H1 (cell line): ENCODE measurements around the gene ATPAF1. TPM values are rescaled to one million over a fixed set of nuclear protein-coding genes. Genes with fewer than 3 reads are reported as not detected.

ENCODE experiments used
- ASH2L ChIP-seq: fragments of 200-600, 300-600 bp; sonication (generic); IDR thresholded peaks from one replicate; pipeline ENCODE4 v1.7.1; 2017; ENCODE audit warnings: low read length
- ATF2 ChIP-seq: IDR thresholded peaks from 2 replicates; pipeline ENCODE4 v1.6.1; 2012; ENCODE audit warnings: low read length, inconsistent platforms
- CEBPB ChIP-seq: IDR thresholded peaks from 2 replicates; pipeline ENCODE4 v1.6.1; 2012; ENCODE audit warnings: low read depth, low read length
- CHD1 ChIP-seq: IDR thresholded peaks from 2 replicates; pipeline ENCODE4 v1.6.1; 2012; ENCODE audit warnings: low read depth, low read length, improper control_type of control experiment
- E2F6 ChIP-seq: IDR thresholded peaks from 2 replicates; pipeline ENCODE4 v1.6.1; 2012; ENCODE audit warnings: inconsistent platforms
- GABPA ChIP-seq: IDR thresholded peaks from 2 replicates; pipeline ENCODE4 v1.6.1; 2011; ENCODE audit warnings: mild to moderate bottlenecking, low read length, moderate library complexity, borderline replicate concordance; ENCODE audit not compliant: insufficient read depth
- HDAC2 ChIP-seq, 2 experiments: fragments of 300-600 bp in 1 of 2; sonication (generic) in 1 of 2; IDR thresholded peaks; 2 replicates each; pipeline ENCODE4 v1.6.1; 2011 to 2012; ENCODE audit warnings: low read depth in 2 of 2, low read length in 2 of 2, mild to moderate bottlenecking in 2 of 2, moderate library complexity in 2 of 2, borderline replicate concordance in 1 of 2, inconsistent platforms in 1 of 2
- NRF1 ChIP-seq: IDR thresholded peaks from 2 replicates; pipeline ENCODE4 v1.6.1; 2011; ENCODE audit warnings: mild to moderate bottlenecking, low read depth, low read length, improper control_type of control experiment
- POLR2AphosphoS5 ChIP-seq: IDR thresholded peaks from 2 replicates; pipeline ENCODE4 v1.6.1; 2011; ENCODE audit warnings: low read depth, low read length
- RAD21 ChIP-seq, 2 experiments: IDR thresholded peaks in 1 of 2; conservative IDR thresholded peaks in 1 of 2; 2 replicates each; pipeline ENCODE4 v1.6.1; 2011; ENCODE audit warnings: low read depth in 2 of 2, low read length in 2 of 2, improper control_type of control experiment in 1 of 2, inconsistent platforms in 1 of 2, mild to moderate bottlenecking in 1 of 2, moderate library complexity in 1 of 2
- RBBP5 ChIP-seq: IDR thresholded peaks from 2 replicates; pipeline ENCODE4 v1.7.1; 2012; ENCODE audit warnings: low read depth, mild to moderate bottlenecking, inconsistent platforms, low read length, moderate library complexity, borderline replicate concordance
- RFX5 ChIP-seq: IDR thresholded peaks from 2 replicates; pipeline ENCODE4 v1.6.1; 2011; ENCODE audit warnings: low read depth, low read length, improper control_type of control experiment, borderline replicate concordance
- RNF2 ChIP-seq: fragments of 200-900, 300-1000 bp; sonication (generic); IDR thresholded peaks from 2 replicates; pipeline ENCODE4 v1.7.1; 2016; ENCODE audit warnings: borderline replicate concordance, low read depth, mild to moderate bottlenecking, antibody characterized with exemption, low read length; ENCODE audit not compliant: poor library complexity, severe bottlenecking; ENCODE audit errors: missing control alignments
- RXRA ChIP-seq: IDR thresholded peaks from 2 replicates; pipeline ENCODE4 v1.6.1; 2011; ENCODE audit warnings: low read depth, mild to moderate bottlenecking, low read length, moderate library complexity; ENCODE audit not compliant: insufficient read depth
- SIN3A ChIP-seq, 2 experiments: IDR thresholded peaks in 1 of 2; conservative IDR thresholded peaks in 1 of 2; 2 replicates each; pipeline ENCODE4 v1.6.1; 2011 to 2012; ENCODE audit warnings: low read length in 2 of 2, improper control_type of control experiment in 1 of 2, low read depth in 1 of 2, mild to moderate bottlenecking in 1 of 2
- SP1 ChIP-seq: IDR thresholded peaks from 2 replicates; pipeline ENCODE4 v1.6.1; 2011; ENCODE audit warnings: low read depth, low read length
- SP2 ChIP-seq: IDR thresholded peaks from 2 replicates; pipeline ENCODE4 v1.6.1; 2012; ENCODE audit warnings: mild to moderate bottlenecking, low read length, inconsistent platforms
- SUZ12 ChIP-seq: fragments of 200-600 bp; sonication (generic); IDR thresholded peaks from 2 replicates; pipeline ENCODE4 v1.6.1; 2012; ENCODE audit warnings: mild to moderate bottlenecking, inconsistent platforms, low read length, moderate library complexity, mixed read lengths
- TCF12 ChIP-seq: IDR thresholded peaks from 2 replicates; pipeline ENCODE4 v1.6.1; 2011; ENCODE audit warnings: low read depth, mild to moderate bottlenecking, low read length
- YY1 ChIP-seq: IDR thresholded peaks from 2 replicates; pipeline ENCODE4 v1.6.1; 2011; ENCODE audit warnings: low read depth, mild to moderate bottlenecking, low read length
- polyA plus RNA-seq, 7 experiments: library from polyadenylated mRNA; depleted of rRNA in 3 of 7; stranded (reverse) in 5 of 7; unstranded in 2 of 7; fragments of >200 nt in 5 of 7; fragments of 200-250 nt in 2 of 7; gene quantifications; 1 replicate in 5 of 7; 2 replicates in 1 of 7; 4 replicates in 1 of 7; pipeline versions ENCODE4 v1.2.1 to v1.2.3, GENCODE V29; 2011 to 2013; ENCODE audit warnings: missing spikeins in 2 of 7, mixed read lengths in 2 of 7
- total RNA-seq: library from RNA; stranded (reverse); fragmentation: NEBNext Ultra II Directional; extraction: Animal tissue kit (Norgen Biotek cat#: 25700); gene quantifications from 2 replicates; pipeline ENCODE4 v1.2.1, GENCODE V29; 2021

Gene ATPAF1
- total and polyA plus RNA-seq, 2 of the 8 experiments (the other 6 are each of a cell fraction or from before 2014, with no cell fraction given): 46.7 to 55.9 TPM

GRCh38 chr1:46603858-46604549 lies 64.2 kb downstream of the ATPAF1 start, which contains the start of gene MKNK1 (continued):
- TF ChIP-seq CHD1 (no peak), POLR2AphosphoS5 (peak; percentile 65), YY1 (0 out of 2 replicates have a peak, but pooled peaks have one; percentile 47), SIN3A (conservative IDR thresholded peaks at IDR 0.05 in 1 of 2, IDR thresholded peaks at IDR 0.05 in 1 of 2; ENCODE audit: low read depth in 1 of 2, low read length in 2 of 2) (peak in 1 of 2 experiments; percentile 84; a peak in 2 of 4 replicates), ASH2L (peak; percentile 46), GABPA (no peak), RFX5 (no peak), HDAC2 (IDR thresholded peaks at IDR 0.05; ENCODE audit: borderline replicate concordance in 1 of 2, low read depth in 2 of 2, low read length in 2 of 2) (0 out of 4 replicates have a peak, but pooled peaks have one; percentile 24 to 66), SP2 (no peak), NRF1 (peak; percentile 97), TCF12 (no peak), SUZ12 (no peak), SP1 (0 out of 2 replicates have a peak, but pooled peaks have one; percentile 23), RBBP5 (peak; percentile 74), ATF2 (no peak), RAD21 (IDR thresholded peaks at IDR 0.05 in 1 of 2, conservative IDR thresholded peaks at IDR 0.05 in 1 of 2; ENCODE audit: low read depth in 2 of 2, low read length in 2 of 2) (peak; percentile 65 to 69), RXRA (no peak), CEBPB (no peak), E2F6 (peak; percentile 20; the same call in 1 of the 2 replicates), RNF2 (no peak)
